Liver (tissue), 3 donors: Measurements from ENCODE around the gene PF4V1.

Source experiments
- GABPA ChIP-seq, 2 donors: IDR thresholded peaks in 1 of 2; conservative IDR thresholded peaks in 1 of 2; 2 replicates each; pipeline ENCODE4 v1.6.1; 2016; ENCODE audit warnings: antibody characterized with exemption in 2 of 2, mild to moderate bottlenecking in 1 of 2, moderate library complexity in 1 of 2
- HNF4A ChIP-seq, 2 donors: conservative IDR thresholded peaks; 2 replicates each; pipeline ENCODE4 v1.6.1; 2016; ENCODE audit warnings: antibody characterized with exemption in 2 of 2, mild to moderate bottlenecking in 2 of 2
- JUND ChIP-seq, 2 donors: IDR thresholded peaks; 2 replicates each; pipeline ENCODE4 v1.6.1; 2016; ENCODE audit warnings: antibody characterized with exemption in 2 of 2
- NR2F2 ChIP-seq: IDR thresholded peaks from 2 replicates; pipeline ENCODE4 v1.6.1; 2016; ENCODE audit warnings: antibody characterized with exemption
- RXRA ChIP-seq, 2 donors: IDR thresholded peaks; 2 replicates each; pipeline ENCODE4 v1.6.1; 2017 to 2018; ENCODE audit warnings: antibody characterized with exemption in 2 of 2, mild to moderate bottlenecking in 1 of 2
- SP1 ChIP-seq: IDR thresholded peaks from 2 replicates; pipeline ENCODE4 v1.6.1; 2018; ENCODE audit warnings: antibody characterized with exemption, mild to moderate bottlenecking
- TAF1 ChIP-seq: conservative IDR thresholded peaks from 2 replicates; pipeline ENCODE4 v1.6.1; 2016; ENCODE audit warnings: antibody characterized with exemption, mild to moderate bottlenecking
- YY1 ChIP-seq: IDR thresholded peaks from 2 replicates; pipeline ENCODE4 v1.6.1; 2016; ENCODE audit warnings: antibody characterized with exemption, mild to moderate bottlenecking
- TF ChIP-seq, protein P1 (sequence below): fragments of 150-350 bp; IDR thresholded peaks from 2 replicates; pipeline ENCODE4 v1.5.1; 2017; ENCODE audit warnings: improper control_type of control experiment, low read depth, low read length; ENCODE audit not compliant: missing input control
- TF ChIP-seq, protein P2 (sequence below): IDR thresholded peaks from 2 replicates; pipeline ENCODE4 v1.6.1; 2016; ENCODE audit warnings: antibody characterized with exemption
- TF ChIP-seq, protein P3 (sequence below): IDR thresholded peaks from 2 replicates; pipeline ENCODE4 v1.6.1; 2016; ENCODE audit warnings: antibody characterized with exemption, mild to moderate bottlenecking
- TF ChIP-seq, protein P4 (sequence below): IDR thresholded peaks from 2 replicates; pipeline ENCODE4 v1.6.1; 2016; ENCODE audit warnings: antibody characterized with exemption
- TF ChIP-seq, protein P5 (sequence below): IDR thresholded peaks from 2 replicates; pipeline ENCODE4 v1.6.1; 2016; ENCODE audit warnings: antibody characterized with exemption
- donor health status: healthy.
- donor health status: healthy.

DNA sequence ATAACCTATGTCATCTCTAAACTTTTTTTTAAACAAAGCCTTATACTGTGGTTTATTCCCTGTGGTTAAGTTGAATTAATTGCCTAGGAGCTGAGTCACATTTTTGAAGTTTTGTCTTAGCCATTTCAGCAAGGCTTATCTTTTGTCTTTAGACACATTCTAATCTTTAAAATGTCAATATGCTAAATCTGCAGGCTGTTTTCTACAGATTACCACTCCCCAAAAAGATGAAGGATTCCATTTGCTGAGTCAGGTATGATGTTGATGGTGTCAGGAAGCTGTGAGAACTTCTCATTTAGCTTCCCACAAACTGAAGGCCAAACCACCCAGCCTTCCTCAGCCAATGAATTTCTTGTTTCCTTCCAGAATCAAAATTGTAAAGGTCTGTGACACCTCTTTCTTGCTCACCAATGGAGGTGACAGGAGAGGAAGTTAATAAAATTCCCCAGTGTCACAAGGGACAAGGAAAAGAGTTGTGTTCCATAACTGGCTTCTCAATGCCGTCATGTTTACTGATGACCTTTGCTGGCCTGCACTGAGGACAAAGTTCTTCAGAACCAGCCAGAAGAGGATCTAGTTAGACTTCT lies 20.4 kb upstream of the PF4V1 start:
- TF ChIP-seq, protein P1, sequence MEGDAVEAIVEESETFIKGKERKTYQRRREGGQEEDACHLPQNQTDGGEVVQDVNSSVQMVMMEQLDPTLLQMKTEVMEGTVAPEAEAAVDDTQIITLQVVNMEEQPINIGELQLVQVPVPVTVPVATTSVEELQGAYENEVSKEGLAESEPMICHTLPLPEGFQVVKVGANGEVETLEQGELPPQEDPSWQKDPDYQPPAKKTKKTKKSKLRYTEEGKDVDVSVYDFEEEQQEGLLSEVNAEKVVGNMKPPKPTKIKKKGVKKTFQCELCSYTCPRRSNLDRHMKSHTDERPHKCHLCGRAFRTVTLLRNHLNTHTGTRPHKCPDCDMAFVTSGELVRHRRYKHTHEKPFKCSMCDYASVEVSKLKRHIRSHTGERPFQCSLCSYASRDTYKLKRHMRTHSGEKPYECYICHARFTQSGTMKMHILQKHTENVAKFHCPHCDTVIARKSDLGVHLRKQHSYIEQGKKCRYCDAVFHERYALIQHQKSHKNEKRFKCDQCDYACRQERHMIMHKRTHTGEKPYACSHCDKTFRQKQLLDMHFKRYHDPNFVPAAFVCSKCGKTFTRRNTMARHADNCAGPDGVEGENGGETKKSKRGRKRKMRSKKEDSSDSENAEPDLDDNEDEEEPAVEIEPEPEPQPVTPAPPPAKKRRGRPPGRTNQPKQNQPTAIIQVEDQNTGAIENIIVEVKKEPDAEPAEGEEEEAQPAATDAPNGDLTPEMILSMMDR, result no peak
- peak in 1 of 2 donors; percentile 59 for TF ChIP-seq HNF4A (conservative IDR thresholded peaks at IDR 0.05)
- TF ChIP-seq, protein P2, sequence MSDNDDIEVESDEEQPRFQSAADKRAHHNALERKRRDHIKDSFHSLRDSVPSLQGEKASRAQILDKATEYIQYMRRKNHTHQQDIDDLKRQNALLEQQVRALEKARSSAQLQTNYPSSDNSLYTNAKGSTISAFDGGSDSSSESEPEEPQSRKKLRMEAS, result no peak
- TF ChIP-seq, protein P3, sequence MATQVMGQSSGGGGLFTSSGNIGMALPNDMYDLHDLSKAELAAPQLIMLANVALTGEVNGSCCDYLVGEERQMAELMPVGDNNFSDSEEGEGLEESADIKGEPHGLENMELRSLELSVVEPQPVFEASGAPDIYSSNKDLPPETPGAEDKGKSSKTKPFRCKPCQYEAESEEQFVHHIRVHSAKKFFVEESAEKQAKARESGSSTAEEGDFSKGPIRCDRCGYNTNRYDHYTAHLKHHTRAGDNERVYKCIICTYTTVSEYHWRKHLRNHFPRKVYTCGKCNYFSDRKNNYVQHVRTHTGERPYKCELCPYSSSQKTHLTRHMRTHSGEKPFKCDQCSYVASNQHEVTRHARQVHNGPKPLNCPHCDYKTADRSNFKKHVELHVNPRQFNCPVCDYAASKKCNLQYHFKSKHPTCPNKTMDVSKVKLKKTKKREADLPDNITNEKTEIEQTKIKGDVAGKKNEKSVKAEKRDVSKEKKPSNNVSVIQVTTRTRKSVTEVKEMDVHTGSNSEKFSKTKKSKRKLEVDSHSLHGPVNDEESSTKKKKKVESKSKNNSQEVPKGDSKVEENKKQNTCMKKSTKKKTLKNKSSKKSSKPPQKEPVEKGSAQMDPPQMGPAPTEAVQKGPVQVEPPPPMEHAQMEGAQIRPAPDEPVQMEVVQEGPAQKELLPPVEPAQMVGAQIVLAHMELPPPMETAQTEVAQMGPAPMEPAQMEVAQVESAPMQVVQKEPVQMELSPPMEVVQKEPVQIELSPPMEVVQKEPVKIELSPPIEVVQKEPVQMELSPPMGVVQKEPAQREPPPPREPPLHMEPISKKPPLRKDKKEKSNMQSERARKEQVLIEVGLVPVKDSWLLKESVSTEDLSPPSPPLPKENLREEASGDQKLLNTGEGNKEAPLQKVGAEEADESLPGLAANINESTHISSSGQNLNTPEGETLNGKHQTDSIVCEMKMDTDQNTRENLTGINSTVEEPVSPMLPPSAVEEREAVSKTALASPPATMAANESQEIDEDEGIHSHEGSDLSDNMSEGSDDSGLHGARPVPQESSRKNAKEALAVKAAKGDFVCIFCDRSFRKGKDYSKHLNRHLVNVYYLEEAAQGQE, result no peak
- no peak for TF ChIP-seq SP1
- no peak for TF ChIP-seq GABPA (IDR thresholded peaks at IDR 0.05 in 1 of 2, conservative IDR thresholded peaks at IDR 0.05 in 1 of 2)
- TF ChIP-seq JUND (IDR thresholded peaks at IDR 0.05), result no peak
- TF ChIP-seq YY1, result no peak
- TF ChIP-seq TAF1, result no peak
- TF ChIP-seq, protein P4, sequence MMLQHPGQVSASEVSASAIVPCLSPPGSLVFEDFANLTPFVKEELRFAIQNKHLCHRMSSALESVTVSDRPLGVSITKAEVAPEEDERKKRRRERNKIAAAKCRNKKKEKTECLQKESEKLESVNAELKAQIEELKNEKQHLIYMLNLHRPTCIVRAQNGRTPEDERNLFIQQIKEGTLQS, result no peak
- no peak for TF ChIP-seq RXRA (IDR thresholded peaks at IDR 0.05)
- TF ChIP-seq, protein P5, sequence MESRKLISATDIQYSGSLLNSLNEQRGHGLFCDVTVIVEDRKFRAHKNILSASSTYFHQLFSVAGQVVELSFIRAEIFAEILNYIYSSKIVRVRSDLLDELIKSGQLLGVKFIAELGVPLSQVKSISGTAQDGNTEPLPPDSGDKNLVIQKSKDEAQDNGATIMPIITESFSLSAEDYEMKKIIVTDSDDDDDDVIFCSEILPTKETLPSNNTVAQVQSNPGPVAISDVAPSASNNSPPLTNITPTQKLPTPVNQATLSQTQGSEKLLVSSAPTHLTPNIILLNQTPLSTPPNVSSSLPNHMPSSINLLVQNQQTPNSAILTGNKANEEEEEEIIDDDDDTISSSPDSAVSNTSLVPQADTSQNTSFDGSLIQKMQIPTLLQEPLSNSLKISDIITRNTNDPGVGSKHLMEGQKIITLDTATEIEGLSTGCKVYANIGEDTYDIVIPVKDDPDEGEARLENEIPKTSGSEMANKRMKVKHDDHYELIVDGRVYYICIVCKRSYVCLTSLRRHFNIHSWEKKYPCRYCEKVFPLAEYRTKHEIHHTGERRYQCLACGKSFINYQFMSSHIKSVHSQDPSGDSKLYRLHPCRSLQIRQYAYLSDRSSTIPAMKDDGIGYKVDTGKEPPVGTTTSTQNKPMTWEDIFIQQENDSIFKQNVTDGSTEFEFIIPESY, result no peak
- TF ChIP-seq NR2F2, result no peak
